Activated CD4-positive, alpha-beta T cell treated with anti-CD3 and anti-CD28 coated beads, Interleukin-2, amount 50 U/mL, for 24 hours (primary cell): Measurements from ENCODE around the gene XPO5.
"Not testable (repeated sequence)": the region's sequence is repeated elsewhere in the genome, so short reads cannot be mapped to it uniquely, and the experiment has no call there.

ENCODE experiments used
- DNase-seq, 2 donors: peaks; one replicate each; pipeline ENCODE4 v3.0.0-alpha.2; 2020; ENCODE audit warnings: low read depth in 1 of 2, low spot score in 1 of 2

Gene XPO5

GRCh38 chr6:43575772-43576551 is at the start of gene XPO5, which contains the start of gene POLH:
XPO5 (minus strand) TSS chr6:43576038; CDS start chr6:43575864, 174 bp downstream.
POLH (plus strand) TSS chr6:43576185; CDS start chr6:43582320, 6,135 bp downstream.
- DNase-seq, result peak; percentile 79 to 86

DNA sequence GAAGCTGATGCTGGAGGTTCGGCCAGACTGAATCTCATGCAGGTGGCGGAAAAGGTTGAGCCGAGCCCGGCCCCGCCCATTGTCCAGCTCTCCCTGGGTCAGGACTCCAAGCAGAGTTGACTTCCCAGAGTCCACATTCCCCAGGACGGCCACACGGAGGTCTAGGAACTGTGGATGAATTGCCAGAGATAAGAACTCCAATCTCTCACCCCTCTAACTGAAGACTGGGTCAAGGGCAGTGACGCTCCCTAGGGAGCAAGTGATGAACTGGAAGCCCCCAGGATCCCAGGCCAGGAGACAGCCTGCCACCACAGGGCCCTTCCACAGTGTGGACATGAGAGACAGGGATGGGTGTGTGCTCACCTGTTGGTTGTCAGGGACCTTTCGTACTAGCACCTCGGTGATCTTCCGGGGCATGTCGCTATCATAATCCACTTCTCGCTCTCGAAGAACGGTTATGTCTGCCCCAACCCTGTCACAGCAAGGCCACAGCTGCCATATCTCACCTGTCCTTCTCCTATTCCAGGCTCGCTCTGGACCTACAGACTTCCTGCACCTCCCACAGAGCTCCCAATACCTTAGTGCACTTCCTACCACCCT is 49.7 kb upstream of the XPO5 start:
- DNase-seq, result no peak

GRCh38 chr6:43624786-43625288 is 49.0 kb upstream of the XPO5 start:
- DNase-seq, result no peak

GRCh38 chr6:43623880-43624785 is 48.3 kb upstream of the XPO5 start:
- no peak for DNase-seq

DNA sequence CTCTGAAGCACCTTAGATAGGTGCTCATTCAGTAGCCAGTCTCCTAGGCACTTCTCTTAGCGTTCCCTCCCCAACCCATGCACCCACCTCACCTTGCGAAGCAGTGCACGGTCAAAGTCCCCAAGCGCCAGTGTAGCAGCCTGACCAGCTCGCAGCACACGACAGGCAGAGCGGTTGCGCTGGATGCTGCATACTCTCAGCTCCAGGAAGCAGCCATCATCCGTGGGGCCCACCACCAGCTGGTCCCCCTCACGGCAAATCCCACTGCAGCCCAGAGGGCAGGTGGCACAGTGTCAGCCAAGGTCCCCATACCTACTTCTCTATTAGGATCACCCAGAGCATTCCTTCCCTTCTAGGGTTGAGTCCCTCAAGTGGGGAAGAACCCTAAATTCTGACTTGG is 46.7 kb upstream of the XPO5 start:
- no peak for DNase-seq

- DNase-seq, result no peak
Measured at GRCh38 chr6:43621836-43622180, 46.0 kb upstream of the XPO5 start.

DNA sequence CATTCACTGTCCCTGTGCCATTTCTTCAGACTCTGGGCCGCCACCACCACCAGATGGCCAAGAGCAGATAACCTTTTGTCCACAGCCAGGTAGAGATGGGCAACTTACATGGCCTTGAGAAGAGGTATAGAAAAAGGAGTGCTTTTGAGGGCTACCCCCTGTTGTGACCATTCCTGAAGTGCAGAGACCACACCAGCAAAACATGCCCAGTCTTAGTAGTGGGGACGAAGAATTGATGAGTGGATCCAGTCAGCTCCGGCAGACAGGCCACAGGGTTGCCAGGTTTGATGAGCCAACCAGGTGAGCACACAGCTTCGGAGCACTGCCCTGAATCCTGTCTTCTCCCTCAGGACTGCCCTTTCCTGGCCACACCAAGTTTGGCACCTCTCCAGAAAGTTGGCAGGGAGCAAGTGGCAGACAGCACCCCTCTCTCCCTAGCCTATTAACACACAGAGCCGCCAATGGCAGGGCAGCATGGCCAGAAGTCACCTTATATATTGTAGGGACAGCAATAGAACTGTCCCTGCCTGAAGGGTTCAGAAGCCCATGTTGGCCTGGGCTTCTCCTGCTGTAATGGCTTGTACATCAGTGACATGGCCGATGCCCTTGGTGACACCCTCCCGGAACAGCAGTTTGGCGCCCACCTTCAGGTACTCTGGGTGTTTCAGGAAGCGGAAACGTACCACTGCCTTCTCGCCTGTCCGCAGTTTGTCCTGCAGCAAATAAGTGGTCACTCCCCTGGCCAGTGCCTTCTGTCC is 45.4 kb upstream of the XPO5 start:
- DNase-seq, result no peak

- no peak for DNase-seq
Measured at GRCh38 chr6:43616725-43617472, 41.1 kb upstream of the XPO5 start.

DNA sequence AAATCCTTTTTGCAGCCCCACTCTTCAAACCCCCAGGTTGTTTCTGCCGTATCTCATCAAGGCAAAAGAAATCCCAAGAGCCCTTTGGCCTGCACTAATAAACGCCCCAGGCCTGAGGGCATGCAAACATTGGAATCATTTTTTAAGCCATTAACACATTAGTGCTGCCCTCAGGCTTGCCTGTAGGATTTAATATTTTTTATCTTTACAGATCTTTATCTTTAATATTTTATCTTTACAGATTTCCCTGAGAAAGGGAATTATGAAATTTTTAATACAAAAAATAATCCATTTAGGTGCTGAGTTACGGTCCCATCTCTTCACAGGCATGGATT is 38.5 kb upstream of the XPO5 start:
- no peak for DNase-seq

GRCh38 chr6:43613721-43614395 is 38.0 kb upstream of the XPO5 start:
- DNase-seq, result no peak

- DNase-seq, result no peak
Measured at GRCh38 chr6:43610431-43610830, 34.6 kb upstream of the XPO5 start.

DNA sequence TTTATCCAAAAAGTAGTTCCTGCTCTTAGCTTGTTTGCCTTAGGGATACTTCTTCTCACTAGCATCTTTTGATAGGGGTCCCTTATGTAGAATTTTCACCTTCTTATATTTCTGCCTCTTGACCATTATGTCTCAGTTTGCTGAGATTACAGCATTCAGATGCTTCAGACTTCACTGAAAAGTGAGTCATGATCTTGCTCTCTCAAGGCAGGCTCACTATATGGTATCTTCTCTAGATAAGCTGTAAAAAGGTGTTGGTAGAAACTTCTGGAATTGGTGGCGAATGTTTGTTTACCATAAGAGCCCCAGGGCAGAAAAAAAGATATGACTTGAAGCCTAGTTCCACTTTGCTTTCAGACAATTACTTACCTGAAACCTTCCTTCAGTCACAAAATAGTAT is 33.6 kb upstream of the XPO5 start:
- no peak for DNase-seq

- no peak for DNase-seq
Measured at GRCh38 chr6:43608807-43609206, 33.0 kb upstream of the XPO5 start.

- DNase-seq, result peak; percentile 11 to 43
Measured at GRCh38 chr6:43608310-43608763, 32.5 kb upstream of the XPO5 start.

GRCh38 chr6:43606019-43606418 is 30.2 kb upstream of the XPO5 start:
- no peak for DNase-seq

DNA sequence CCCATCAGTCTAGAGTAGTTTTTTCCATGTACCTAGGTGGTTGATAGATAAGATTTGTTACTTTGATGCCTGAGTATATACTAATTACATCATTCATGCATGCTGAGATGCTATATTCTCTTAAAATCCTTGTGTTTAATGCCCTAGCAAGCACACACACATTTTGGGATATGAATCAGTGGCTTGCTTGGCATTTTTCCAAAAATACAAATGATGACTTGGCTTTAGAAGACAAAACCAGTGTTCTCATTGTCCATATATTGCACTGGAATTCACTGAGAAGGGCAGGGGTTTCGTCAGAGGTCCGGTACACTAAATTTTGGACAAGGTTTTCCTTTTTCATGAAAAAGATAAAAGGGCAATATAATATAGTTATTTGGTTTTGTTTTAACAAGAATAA is 28.3 kb upstream of the XPO5 start:
- no peak for DNase-seq

- DNase-seq, result no peak
Measured at GRCh38 chr6:43600595-43600994, 24.8 kb upstream of the XPO5 start.

DNA sequence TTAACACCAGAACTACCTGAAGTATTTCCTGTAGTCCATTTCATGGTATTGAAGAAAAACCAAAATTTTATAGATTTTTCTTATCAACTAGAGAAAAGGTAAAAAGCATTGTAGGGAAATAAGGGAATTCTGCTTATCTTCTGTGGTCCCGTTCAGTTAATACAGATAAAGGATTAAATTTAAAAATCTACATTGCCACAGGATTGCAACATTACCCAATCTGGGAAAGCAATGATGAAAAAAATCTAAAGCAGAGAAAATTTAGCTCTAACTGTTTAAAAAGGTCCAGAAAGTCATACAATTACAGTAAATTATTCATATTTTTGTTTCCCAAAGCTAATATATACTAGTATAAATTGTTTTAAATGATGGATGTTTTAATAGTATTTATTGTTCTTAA is 18.1 kb upstream of the XPO5 start:
- DNase-seq, result no peak

DNA sequence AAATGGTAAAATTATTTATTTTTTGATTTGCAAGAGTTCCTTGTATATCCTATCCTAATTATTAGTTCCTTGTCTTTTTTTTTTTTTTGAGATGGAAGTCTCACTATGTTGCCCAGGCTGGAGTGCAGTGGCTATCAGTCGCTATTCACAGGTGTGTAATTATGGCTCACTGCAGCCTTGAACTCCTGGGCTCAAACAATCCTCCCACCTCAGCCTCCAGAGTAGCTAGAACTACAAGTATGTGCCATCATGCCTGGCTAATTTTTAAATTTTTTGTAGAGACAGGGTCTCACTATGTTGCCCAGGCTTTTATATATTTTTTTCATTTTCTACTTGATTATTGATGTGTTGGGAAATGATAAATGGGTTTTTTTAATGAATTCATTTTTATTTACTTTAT is 13.7 kb upstream of the XPO5 start:
- not testable (repeated sequence) for DNase-seq

GRCh38 chr6:43588194-43588593 is 12.4 kb upstream of the XPO5 start:
- no peak for DNase-seq
